GM23338 (cell line): ENCODE results near the gene DOCK3.

Source experiments
- CREB1 ChIP-seq: fragments of 250-450 bp; sonication (Bioruptor Pico); IDR thresholded peaks from 2 replicates; pipeline ENCODE4 v1.5.0; 2020; ENCODE audit warnings: low read depth, mild to moderate bottlenecking, moderate library complexity
- CTCF ChIP-seq, 2 experiments: fragments of 200-600 bp in 1 of 2; sonication (generic) in 1 of 2; conservative IDR thresholded peaks; 2 replicates each; pipeline versions ENCODE4 v1.5.1 to v1.6.1; 2016 to 2017; ENCODE audit warnings: antibody characterized with exemption in 2 of 2, low read depth in 2 of 2, mild to moderate bottlenecking in 2 of 2, moderate library complexity in 1 of 2
- EZH2 ChIP-seq: fragments of 200-600 bp; sonication (generic); IDR thresholded peaks from one replicate; pipeline ENCODE4 v1.8.0; 2017; ENCODE audit warnings: antibody characterized with exemption, mild to moderate bottlenecking, low read depth; ENCODE audit not compliant: unreplicated experiment
- EZH2phosphoT487 ChIP-seq: fragments of 200-600 bp; sonication (generic); IDR thresholded peaks from one replicate; pipeline ENCODE4 v1.8.1; 2018; ENCODE audit warnings: antibody characterized with exemption; ENCODE audit not compliant: unreplicated experiment
- JUNB ChIP-seq: IDR thresholded peaks from one replicate; pipeline ENCODE4 v1.6.1; 2016; ENCODE audit warnings: antibody characterized with exemption; ENCODE audit not compliant: unreplicated experiment
- NANOG ChIP-seq: IDR thresholded peaks from 2 replicates; pipeline ENCODE4 v1.6.1; 2016; ENCODE audit warnings: antibody characterized with exemption, borderline replicate concordance
- POLR2AphosphoS5 ChIP-seq: IDR thresholded peaks from 2 replicates; pipeline ENCODE4 v1.6.1; 2016; ENCODE audit warnings: antibody characterized with exemption, low read depth
- STAT1 ChIP-seq: IDR thresholded peaks from one replicate; pipeline ENCODE4 v1.6.1; 2016; ENCODE audit warnings: antibody characterized with exemption; ENCODE audit not compliant: unreplicated experiment
- ZNF331 ChIP-seq: fragments of 250-450 bp; sonication (Bioruptor Pico); IDR thresholded peaks from 2 replicates; pipeline ENCODE4 v1.5.0; 2020; ENCODE audit warnings: low read depth, mild to moderate bottlenecking, moderate library complexity
- TF ChIP-seq, protein P1 (sequence below): IDR thresholded peaks from one replicate; pipeline ENCODE4 v1.6.1; 2018; ENCODE audit warnings: antibody characterized with exemption; ENCODE audit not compliant: unreplicated experiment

DNA sequence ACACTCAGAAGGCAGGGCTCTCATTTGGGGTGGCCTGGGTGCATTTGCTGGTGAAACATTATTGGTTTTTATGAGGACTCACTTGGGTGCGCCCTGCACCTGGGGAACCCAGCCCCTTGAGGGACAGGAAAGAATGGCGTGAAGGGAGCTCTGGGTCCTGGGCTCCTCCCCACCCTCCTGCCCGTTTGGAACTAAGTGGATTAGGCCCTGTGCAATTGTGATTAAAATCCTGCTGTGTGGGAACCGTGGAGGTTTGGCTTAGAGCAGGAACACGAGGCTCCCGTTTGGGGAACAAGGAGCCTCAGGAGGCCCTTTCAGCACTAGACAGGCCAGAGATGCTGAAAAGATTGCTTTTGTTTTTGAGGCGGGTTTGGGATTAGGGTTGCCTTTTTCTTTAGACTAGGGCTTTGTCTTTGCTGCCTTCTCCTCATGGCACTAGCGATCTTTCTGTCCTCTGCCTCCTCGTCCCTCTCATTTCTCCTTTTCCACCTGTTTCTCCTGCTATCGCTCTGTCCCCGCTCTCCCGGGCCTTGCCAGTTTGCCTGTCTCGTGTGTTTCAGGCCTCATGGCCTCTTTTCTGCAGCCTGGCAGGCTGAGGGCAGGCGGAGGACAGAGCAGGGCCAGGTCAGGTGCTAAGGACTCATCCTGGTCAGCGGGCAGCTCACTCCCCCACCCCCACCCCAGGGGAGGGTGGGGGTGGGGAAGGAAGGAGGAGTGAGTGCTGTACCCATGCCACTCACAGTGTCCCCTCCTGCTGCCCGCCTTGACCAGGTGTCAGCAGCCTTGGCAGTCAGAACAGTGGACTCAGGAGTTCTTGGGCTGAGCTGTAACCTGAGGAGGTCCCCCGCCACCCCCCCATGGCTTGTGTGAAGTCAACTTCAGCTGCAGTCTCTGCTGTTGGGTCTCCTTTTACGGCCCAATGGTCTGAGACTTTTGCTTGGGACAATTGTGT lies 49.2 kb upstream of the DOCK3 start:
- TF ChIP-seq CTCF (conservative IDR thresholded peaks at IDR 0.05; ENCODE audit: low read depth in 2 of 2) (no peak), CREB1 (no peak), EZH2 (no peak), JUNB (no peak), EZH2phosphoT487 (no peak), STAT1 (no peak), NANOG (no peak), POLR2AphosphoS5 (no peak), ZNF331 (no peak)
- TF ChIP-seq, protein P1, sequence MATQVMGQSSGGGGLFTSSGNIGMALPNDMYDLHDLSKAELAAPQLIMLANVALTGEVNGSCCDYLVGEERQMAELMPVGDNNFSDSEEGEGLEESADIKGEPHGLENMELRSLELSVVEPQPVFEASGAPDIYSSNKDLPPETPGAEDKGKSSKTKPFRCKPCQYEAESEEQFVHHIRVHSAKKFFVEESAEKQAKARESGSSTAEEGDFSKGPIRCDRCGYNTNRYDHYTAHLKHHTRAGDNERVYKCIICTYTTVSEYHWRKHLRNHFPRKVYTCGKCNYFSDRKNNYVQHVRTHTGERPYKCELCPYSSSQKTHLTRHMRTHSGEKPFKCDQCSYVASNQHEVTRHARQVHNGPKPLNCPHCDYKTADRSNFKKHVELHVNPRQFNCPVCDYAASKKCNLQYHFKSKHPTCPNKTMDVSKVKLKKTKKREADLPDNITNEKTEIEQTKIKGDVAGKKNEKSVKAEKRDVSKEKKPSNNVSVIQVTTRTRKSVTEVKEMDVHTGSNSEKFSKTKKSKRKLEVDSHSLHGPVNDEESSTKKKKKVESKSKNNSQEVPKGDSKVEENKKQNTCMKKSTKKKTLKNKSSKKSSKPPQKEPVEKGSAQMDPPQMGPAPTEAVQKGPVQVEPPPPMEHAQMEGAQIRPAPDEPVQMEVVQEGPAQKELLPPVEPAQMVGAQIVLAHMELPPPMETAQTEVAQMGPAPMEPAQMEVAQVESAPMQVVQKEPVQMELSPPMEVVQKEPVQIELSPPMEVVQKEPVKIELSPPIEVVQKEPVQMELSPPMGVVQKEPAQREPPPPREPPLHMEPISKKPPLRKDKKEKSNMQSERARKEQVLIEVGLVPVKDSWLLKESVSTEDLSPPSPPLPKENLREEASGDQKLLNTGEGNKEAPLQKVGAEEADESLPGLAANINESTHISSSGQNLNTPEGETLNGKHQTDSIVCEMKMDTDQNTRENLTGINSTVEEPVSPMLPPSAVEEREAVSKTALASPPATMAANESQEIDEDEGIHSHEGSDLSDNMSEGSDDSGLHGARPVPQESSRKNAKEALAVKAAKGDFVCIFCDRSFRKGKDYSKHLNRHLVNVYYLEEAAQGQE = no peak
